Muscle layer of colon (tissue), 2 donors: Measurements from ENCODE around the gene ETNK1.

Experiments
- H3K27ac ChIP-seq: one replicate; pipeline ENCODE4 v1.7.0; 2013; ENCODE audit warnings: low read depth, mild to moderate bottlenecking, low read length, moderate library complexity
- H3K27me3 ChIP-seq, 2 donors: one replicate each; pipeline ENCODE4 v1.7.0; 2013; ENCODE audit warnings: low read length in 2 of 2, mild to moderate bottlenecking in 2 of 2; ENCODE audit not compliant: insufficient read depth in 2 of 2, control insufficient read depth in 1 of 2
- H3K36me3 ChIP-seq: one replicate; pipeline ENCODE4 v1.7.0; 2013; ENCODE audit warnings: mild to moderate bottlenecking, low read length; ENCODE audit not compliant: insufficient read depth
- H3K4me1 ChIP-seq: one replicate; pipeline ENCODE4 v1.7.0; 2013; ENCODE audit warnings: mild to moderate bottlenecking, low read length; ENCODE audit not compliant: insufficient read depth
- H3K4me3 ChIP-seq, 2 donors: one replicate each; pipeline ENCODE4 v1.7.0; 2013; ENCODE audit warnings: low read length in 2 of 2, low read depth in 1 of 2, mild to moderate bottlenecking in 1 of 2, moderate library complexity in 1 of 2
- H3K9ac ChIP-seq: one replicate; pipeline ENCODE4 v1.7.0; 2013; ENCODE audit warnings: low read length
- H3K9me3 ChIP-seq: one replicate; pipeline ENCODE4 v1.7.0; 2013; ENCODE audit warnings: mild to moderate bottlenecking, low read length
- donor health status: abdominal sarcoma.
- donor health status: Adenocarcinoma of cecum.

ETNK1 gene

GRCh38 chr12:22640851-22641250, 15.9 kb downstream of the ETNK1 start:
- Histone ChIP-seq H3K27me3 (no peaks in the 10 kb centered on the region), H3K9ac (no peak overlapping the region), H3K9me3 (no peaks in the 10 kb centered on the region), H3K4me3 (no peak overlapping the region), H3K4me1 (no peaks in the 10 kb centered on the region), H3K27ac (no peak overlapping the region), H3K36me3 (no peaks in the 10 kb centered on the region)

GRCh38 chr12:22641353-22642053, 16.5 kb downstream of the ETNK1 start:
- no peaks in the 10 kb centered on the region for H3K27me3 ChIP-seq

GRCh38 chr12:22648668-22649067, 23.7 kb downstream of the ETNK1 start:
- Histone ChIP-seq H3K4me3 (no peak overlapping the region), H3K9ac (no peak overlapping the region), H3K4me1 (no peaks in the 10 kb centered on the region), H3K9me3 (no peaks in the 10 kb centered on the region), H3K36me3 (no peaks in the 10 kb centered on the region), H3K27me3 (no peaks in the 10 kb centered on the region), H3K27ac (no peak overlapping the region)

More at GRCh38 chr12:22641353-22642053, 16.5 kb downstream of the ETNK1 start:
- Histone ChIP-seq H3K9ac (no peak overlapping the region), H3K4me3 (no peak overlapping the region), H3K27ac (no peak overlapping the region), H3K4me1 (no peaks in the 10 kb centered on the region), H3K9me3 (no peaks in the 10 kb centered on the region), H3K36me3 (no peaks in the 10 kb centered on the region)

- Histone ChIP-seq H3K9me3 (no peaks in the 10 kb centered on the region), H3K9ac (no peak overlapping the region), H3K4me3 (no peak overlapping the region), H3K27ac (no peak overlapping the region), H3K4me1 (peaks cover 3% of the 10 kb centered on the region), H3K27me3 (no peaks in the 10 kb centered on the region), H3K36me3 (no peaks in the 10 kb centered on the region)
These were observed 28.1 kb downstream of the ETNK1 start for GRCh38 chr12:22653075-22653474.

GRCh38 chr12:22653791-22654190, 28.8 kb downstream of the ETNK1 start:
- Histone ChIP-seq H3K4me1 (peaks cover 7% of the 10 kb centered on the region), H3K4me3 (no peak overlapping the region), H3K27ac (no peak overlapping the region), H3K27me3 (no peaks in the 10 kb centered on the region), H3K9me3 (no peaks in the 10 kb centered on the region), H3K36me3 (no peaks in the 10 kb centered on the region), H3K9ac (no peak overlapping the region)

- Histone ChIP-seq H3K9ac (no peak overlapping the region), H3K4me3 (no peak overlapping the region), H3K36me3 (no peaks in the 10 kb centered on the region), H3K27ac (no peak overlapping the region), H3K4me1 (peaks cover 7% of the 10 kb centered on the region), H3K27me3 (no peaks in the 10 kb centered on the region), H3K9me3 (no peaks in the 10 kb centered on the region)
These were observed 31.4 kb downstream of the ETNK1 start for GRCh38 chr12:22656376-22656775.

GRCh38 chr12:22656831-22657230, 31.9 kb downstream of the ETNK1 start:
- H3K27me3 ChIP-seq = no peaks in the 10 kb centered on the region
- H3K36me3 ChIP-seq = no peaks in the 10 kb centered on the region
- H3K27ac ChIP-seq = no peak overlapping the region
- H3K9me3 ChIP-seq = no peaks in the 10 kb centered on the region
- no peak overlapping the region for H3K9ac ChIP-seq
- H3K4me1 ChIP-seq = peaks cover 7% of the 10 kb centered on the region
- H3K4me3 ChIP-seq = no peak overlapping the region

- no peak overlapping the region for H3K27ac ChIP-seq
- peaks cover 7% of the 10 kb centered on the region for H3K4me1 ChIP-seq
- H3K9me3 ChIP-seq = no peaks in the 10 kb centered on the region
- H3K4me3 ChIP-seq = no peak overlapping the region
- no peaks in the 10 kb centered on the region for H3K36me3 ChIP-seq
- no peaks in the 10 kb centered on the region for H3K27me3 ChIP-seq
- H3K9ac ChIP-seq = no peak overlapping the region
These were observed 32.6 kb downstream of the ETNK1 start for GRCh38 chr12:22657538-22657937.

- H3K9me3 ChIP-seq = no peaks in the 10 kb centered on the region
- no peaks in the 10 kb centered on the region for H3K36me3 ChIP-seq
- no peak overlapping the region for H3K9ac ChIP-seq
- H3K27ac ChIP-seq = no peak overlapping the region
- H3K4me1 ChIP-seq = peaks cover 7% of the 10 kb centered on the region
- no peaks in the 10 kb centered on the region for H3K27me3 ChIP-seq
- H3K4me3 ChIP-seq = no peak overlapping the region
These were observed 33.2 kb downstream of the ETNK1 start for GRCh38 chr12:22658214-22658613.

GRCh38 chr12:22662356-22662755, 37.4 kb downstream of the ETNK1 start:
- no peaks in the 10 kb centered on the region for H3K27me3 ChIP-seq
- no peaks in the 10 kb centered on the region for H3K36me3 ChIP-seq

GRCh38 chr12:22665476-22665875, 40.5 kb downstream of the ETNK1 start:
- Histone ChIP-seq H3K36me3 (no peaks in the 10 kb centered on the region), H3K9ac (no peak overlapping the region), H3K9me3 (no peaks in the 10 kb centered on the region), H3K4me3 (no peak overlapping the region), H3K4me1 (no peaks in the 10 kb centered on the region), H3K27me3 (no peaks in the 10 kb centered on the region), H3K27ac (no peak overlapping the region)

More at GRCh38 chr12:22662356-22662755, 37.4 kb downstream of the ETNK1 start:
- no peaks in the 10 kb centered on the region for H3K9me3 ChIP-seq
- no peak overlapping the region for H3K27ac ChIP-seq
- no peak overlapping the region for H3K9ac ChIP-seq
- peaks cover 7% of the 10 kb centered on the region for H3K4me1 ChIP-seq
- H3K4me3 ChIP-seq = no peak overlapping the region

- H3K36me3 ChIP-seq = no peaks in the 10 kb centered on the region
- no peaks in the 10 kb centered on the region for H3K27me3 ChIP-seq
- no peak overlapping the region for H3K9ac ChIP-seq
- no peak overlapping the region for H3K4me3 ChIP-seq
- no peaks in the 10 kb centered on the region for H3K4me1 ChIP-seq
- H3K9me3 ChIP-seq = no peaks in the 10 kb centered on the region
- no peak overlapping the region for H3K27ac ChIP-seq
These were observed 42.2 kb downstream of the ETNK1 start for GRCh38 chr12:22667122-22667521.
